GM18861 (cell line): ENCODE data around the gene VENTX.

ENCODE experiments used
- ATAC-seq: cut with Tn5 transposase; IDR thresholded peaks from one replicate; pipeline ENCODE4 v1.9.1; 2021; ENCODE audit not compliant: unreplicated experiment

The VENTX gene

DNA sequence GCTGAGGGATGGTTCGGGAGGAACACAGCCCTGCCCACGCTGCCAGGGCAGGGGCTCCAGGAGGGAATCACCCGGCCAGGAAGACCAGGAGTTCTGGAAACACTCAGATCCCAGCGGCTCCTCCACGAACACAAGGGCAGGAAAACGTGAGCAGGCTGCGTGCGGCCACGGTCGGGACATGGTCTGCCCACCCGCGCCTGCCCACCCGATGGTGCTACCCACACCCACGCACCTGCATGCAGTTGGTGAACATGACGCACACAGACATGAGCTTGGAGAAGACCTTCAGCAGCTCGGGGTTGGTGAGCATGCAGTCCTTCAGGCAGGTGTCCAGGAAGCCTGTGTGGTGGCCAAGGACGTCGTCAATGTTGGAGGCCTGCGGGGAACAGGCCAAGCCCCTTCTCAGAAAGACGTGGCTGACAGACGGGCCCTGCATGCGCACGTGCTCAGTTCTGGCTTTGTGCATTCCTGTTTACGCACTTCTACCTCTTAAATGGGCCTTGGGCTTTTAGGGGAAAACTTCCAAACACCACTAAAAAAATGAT is 45.3 kb downstream of the VENTX start:
- no peak for ATAC-seq

DNA sequence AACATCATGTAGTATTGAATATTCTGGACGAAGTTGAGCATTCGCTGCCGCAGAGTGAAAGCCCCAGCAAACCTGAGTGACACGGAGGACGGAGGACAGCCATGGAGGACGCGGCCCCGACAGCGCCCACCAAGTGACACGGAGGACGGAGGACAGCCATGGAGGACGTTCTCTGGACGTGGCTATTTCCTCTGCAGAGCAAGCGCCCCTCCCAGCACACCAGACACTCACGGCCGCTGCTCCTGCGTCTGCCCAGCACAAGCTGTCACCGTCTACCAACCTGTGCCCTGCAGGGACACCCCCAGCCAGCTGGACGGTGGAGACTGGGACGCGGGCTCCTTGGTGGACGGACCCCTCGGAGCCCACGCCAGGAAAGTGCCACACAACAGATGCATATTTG is 46.3 kb downstream of the VENTX start:
- no peak for ATAC-seq

DNA sequence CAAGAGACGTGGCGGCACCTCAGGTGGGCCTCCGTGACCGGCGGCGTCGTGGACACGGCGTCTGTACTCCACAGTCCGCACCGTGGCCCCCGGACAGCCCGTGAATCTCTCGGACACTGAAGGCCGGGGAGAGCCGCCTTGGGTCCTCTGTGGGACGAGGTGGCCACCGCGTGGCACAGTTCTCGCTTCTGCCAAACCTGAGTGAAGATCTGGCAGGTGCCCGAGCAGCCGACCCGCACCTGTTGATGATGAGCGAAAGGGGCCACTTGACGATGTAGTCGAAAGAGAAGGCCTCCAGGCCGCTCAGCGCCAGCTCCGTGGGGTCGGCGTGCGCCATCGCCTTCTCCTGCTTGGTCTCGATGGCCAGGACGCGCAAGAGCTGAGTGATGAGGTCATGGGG is 47.6 kb downstream of the VENTX start:
- ATAC-seq = no peak

DNA sequence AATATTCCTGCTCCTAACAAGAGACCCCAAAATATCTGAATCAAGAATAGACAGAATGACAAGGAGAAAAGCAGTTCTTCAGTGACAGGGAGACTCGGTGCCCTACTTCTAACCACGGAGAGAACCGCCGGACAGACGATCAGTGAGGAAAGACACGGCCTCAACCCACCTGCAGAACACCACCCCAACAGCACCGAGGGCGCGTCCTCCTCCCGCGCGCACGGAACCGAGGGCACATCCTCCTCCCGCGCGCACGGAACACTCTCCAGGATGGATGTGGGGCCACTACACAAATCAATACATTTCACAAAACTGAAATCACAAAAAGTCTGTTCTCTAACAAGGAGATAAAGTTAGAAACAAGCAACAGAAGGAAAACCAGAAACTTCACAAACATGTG is 48.7 kb downstream of the VENTX start:
- no peak for ATAC-seq

DNA sequence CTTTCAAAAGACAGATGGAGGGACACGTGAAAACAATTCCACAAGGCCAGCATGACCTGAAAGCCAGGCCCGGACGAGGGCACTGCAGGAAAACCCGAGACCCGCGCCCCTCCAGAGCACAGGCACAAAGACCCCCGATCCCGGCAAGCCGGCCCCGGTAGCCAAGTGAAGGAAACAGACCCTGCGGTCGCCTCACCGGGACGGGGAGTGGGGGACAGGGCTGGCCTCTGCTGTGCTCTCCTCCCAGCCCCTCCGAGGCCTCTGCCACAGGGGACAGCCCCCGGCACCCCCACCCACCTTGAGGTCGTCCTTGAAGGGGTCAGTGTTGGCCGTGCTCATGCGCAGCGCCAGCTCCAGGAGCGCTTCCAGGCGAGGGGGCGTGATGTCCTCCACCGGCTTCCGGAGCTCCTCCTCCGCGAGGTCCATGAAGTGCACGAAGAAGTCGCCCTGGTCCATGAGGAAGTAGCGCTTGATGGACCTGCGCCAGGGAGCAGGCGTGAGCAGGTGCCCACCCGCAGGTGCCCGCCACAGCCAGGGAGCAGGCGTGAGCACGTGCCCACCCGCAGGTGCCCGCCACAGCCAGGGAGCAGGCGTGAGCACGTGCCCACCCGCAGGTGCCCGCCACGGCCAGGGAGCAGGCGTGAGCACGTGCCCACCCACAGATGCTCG is 50.3 kb downstream of the VENTX start:
- ATAC-seq = no peak

DNA sequence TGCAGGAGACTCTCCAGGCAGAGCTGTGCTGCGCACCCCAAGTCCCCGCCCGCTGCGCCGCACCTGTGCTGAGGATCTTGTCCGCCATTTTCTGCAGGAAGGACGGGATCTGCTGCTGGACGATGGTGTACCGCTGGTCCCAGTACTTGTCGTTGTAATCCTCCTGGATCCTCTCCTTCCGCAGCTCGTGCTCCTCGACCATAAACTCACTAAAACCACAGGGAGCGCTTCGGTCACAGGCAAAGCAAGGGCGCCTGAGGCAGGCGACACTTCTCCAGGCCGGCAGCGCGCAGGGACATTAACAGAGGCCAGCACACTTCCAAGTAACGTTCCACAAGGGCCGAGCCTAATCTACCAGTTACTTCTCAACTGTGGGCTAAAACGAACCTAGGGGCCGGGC is 52.1 kb downstream of the VENTX start:
- no peak for ATAC-seq
